ENCODE results near the gene IRAK3. TPM values are rescaled to one million over a fixed set of nuclear protein-coding genes. Genes with fewer than 3 reads are reported as not detected.
"Not testable (repeated sequence)": the region's sequence is repeated elsewhere in the genome, so short reads cannot be mapped to it uniquely, and the experiment has no call there.

Gene IRAK3
- total RNA-seq, 1 donor from 2014 or later: 2.2 TPM

DNA sequence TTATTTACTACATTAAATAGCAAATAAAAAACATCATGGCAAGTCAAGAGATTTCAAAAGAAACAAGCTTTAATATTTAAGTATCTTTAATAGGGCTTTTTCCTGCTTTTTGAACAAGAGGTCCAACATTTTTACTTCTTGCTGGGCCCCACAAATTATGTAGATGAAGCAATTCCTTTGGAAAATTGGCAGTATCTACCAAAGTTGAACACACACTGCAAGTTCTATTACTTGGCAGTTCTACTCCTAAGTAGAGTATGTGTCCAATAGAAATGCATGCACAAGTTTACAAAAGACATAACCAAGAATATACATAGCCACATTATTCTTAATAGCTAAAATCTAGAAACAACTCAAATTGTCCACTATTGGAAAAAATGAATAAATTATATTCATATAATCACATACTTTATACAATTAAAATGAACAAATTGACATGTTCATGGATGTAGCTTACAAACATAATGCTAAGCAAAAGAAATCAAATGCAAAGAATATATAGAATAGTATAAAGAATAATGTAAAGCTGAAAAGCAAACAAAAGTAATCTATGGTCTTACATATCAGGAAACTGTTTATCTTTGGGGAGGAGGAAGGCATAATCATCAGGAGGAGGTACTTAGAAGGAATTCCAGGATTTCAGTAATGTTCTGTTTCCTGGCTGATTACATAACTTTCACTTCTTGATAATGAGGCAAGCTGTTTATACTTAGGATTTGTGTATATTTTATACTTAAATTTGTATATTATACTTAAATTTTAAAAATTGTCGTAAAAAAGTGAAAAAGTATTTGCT, 12.7 kb upstream of the IRAK3 start:
- no peak overlapping the region for H3K27ac Mint-ChIP-seq
- no peaks in the 10 kb centered on the region for H3K36me3 Mint-ChIP-seq
- peaks cover 11% of the 10 kb centered on the region for H3K9me3 Mint-ChIP-seq
- no peak overlapping the region for H3K4me3 Mint-ChIP-seq
- no peak for DNase-seq (ENCODE audit: low spot score in 2 of 2, unreplicated experiment in 2 of 2)
- H3K27me3 Mint-ChIP-seq (ENCODE audit: low read depth): peaks cover 20% of the 10 kb centered on the region
- H3K4me1 Mint-ChIP-seq: peaks cover 2% of the 10 kb centered on the region
- TF ChIP-seq, protein P1, sequence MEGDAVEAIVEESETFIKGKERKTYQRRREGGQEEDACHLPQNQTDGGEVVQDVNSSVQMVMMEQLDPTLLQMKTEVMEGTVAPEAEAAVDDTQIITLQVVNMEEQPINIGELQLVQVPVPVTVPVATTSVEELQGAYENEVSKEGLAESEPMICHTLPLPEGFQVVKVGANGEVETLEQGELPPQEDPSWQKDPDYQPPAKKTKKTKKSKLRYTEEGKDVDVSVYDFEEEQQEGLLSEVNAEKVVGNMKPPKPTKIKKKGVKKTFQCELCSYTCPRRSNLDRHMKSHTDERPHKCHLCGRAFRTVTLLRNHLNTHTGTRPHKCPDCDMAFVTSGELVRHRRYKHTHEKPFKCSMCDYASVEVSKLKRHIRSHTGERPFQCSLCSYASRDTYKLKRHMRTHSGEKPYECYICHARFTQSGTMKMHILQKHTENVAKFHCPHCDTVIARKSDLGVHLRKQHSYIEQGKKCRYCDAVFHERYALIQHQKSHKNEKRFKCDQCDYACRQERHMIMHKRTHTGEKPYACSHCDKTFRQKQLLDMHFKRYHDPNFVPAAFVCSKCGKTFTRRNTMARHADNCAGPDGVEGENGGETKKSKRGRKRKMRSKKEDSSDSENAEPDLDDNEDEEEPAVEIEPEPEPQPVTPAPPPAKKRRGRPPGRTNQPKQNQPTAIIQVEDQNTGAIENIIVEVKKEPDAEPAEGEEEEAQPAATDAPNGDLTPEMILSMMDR (IDR thresholded peaks at IDR 0.05; ENCODE audit: unreplicated experiment): no peak

GRCh38 chr12:66182956-66183355, 6.1 kb upstream of the IRAK3 start:
- TF ChIP-seq, protein P1 (IDR thresholded peaks at IDR 0.05; ENCODE audit: unreplicated experiment): no peak
- no peak overlapping the region for H3K4me3 Mint-ChIP-seq
- H3K27me3 Mint-ChIP-seq (ENCODE audit: low read depth): peaks cover 53% of the 10 kb centered on the region

DNA sequence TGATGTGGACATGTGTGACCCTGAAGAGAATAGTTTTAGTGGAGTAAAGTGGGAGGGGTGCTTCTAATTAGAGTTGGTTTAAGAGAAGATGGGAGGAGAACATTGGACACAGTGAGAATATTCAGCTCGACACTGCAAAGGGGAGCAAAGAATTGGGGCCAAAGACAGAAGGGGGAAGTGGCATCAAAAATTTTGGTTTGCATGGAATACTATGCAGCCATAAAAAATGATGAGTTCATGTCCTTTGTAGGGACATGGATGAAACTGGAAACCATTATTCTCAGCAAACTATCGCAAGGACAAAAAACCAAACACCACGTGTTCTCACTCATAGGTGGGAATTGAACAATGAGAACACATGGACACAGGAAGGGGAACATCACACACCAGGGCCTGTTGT, 4.2 kb upstream of the IRAK3 start:
- not testable (repeated sequence) for H3K36me3 Mint-ChIP-seq; H3K9me3 Mint-ChIP-seq; H3K4me1 Mint-ChIP-seq; H3K27ac Mint-ChIP-seq; DNase-seq (ENCODE audit: low spot score in 2 of 2, unreplicated experiment in 2 of 2); H3K4me3 Mint-ChIP-seq
- peaks cover 55% of the 10 kb centered on the region for H3K27me3 Mint-ChIP-seq (ENCODE audit: low read depth)

More at GRCh38 chr12:66182956-66183355, 6.1 kb upstream of the IRAK3 start:
- Mint-ChIP-seq H3K4me1 (no peaks in the 10 kb centered on the region), H3K9me3 (peaks cover 14% of the 10 kb centered on the region), H3K27ac (no peak overlapping the region), H3K36me3 (no peaks in the 10 kb centered on the region)
- DNase-seq (ENCODE audit: low spot score in 2 of 2, unreplicated experiment in 2 of 2): no peak

GRCh38 chr12:66187036-66187435, 2.0 kb upstream of the IRAK3 start:
- TF ChIP-seq, protein P1 (IDR thresholded peaks at IDR 0.05; ENCODE audit: unreplicated experiment): no peak
- no peak for DNase-seq (ENCODE audit: low spot score in 2 of 2, unreplicated experiment in 2 of 2)
- no peak overlapping the region for H3K27ac Mint-ChIP-seq
- peaks cover 6% of the 10 kb centered on the region for H3K9me3 Mint-ChIP-seq
- no peaks in the 10 kb centered on the region for H3K4me1 Mint-ChIP-seq
- no peaks in the 10 kb centered on the region for H3K36me3 Mint-ChIP-seq
- H3K27me3 Mint-ChIP-seq (ENCODE audit: low read depth): peaks cover 76% of the 10 kb centered on the region
- no peak overlapping the region for H3K4me3 Mint-ChIP-seq

DNA sequence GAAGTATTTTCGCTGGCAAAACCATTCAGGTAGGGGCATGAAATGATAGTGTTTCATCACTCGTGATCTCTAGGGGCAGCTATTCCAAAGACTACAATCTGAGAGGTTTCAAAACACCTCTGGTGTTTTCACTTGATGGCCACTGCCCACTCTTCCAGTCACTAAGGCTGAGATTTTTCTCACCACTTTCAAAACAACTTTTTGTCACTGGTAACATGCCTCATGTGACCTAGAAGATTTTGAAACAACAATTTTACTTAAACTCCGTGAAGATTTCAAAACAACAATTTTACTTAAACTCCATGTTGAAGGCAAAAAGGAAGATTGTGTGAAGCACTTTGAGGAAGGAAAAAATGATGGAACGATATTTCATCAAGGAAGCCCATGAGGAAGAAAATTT, 1.2 kb upstream of the IRAK3 start:
- no peak for DNase-seq (ENCODE audit: low spot score in 2 of 2, unreplicated experiment in 2 of 2)
- Mint-ChIP-seq H3K27me3 (ENCODE audit: low read depth) (peaks cover 70% of the 10 kb centered on the region), H3K36me3 (no peaks in the 10 kb centered on the region), H3K9me3 (peaks cover 6% of the 10 kb centered on the region), H3K27ac (no peak overlapping the region), H3K4me1 (no peaks in the 10 kb centered on the region), H3K4me3 (peak overlapping the region; percentile 2)
- TF ChIP-seq, protein P1 (IDR thresholded peaks at IDR 0.05; ENCODE audit: unreplicated experiment): no peak

- H3K4me3 Mint-ChIP-seq: peak overlapping the region; percentile 40
These were observed 451 bp downstream of the IRAK3 start for GRCh38 chr12:66189486-66189843.

More at GRCh38 chr12:66189486-66189843, 451 bp downstream of the IRAK3 start:
- TF ChIP-seq, protein P1 (IDR thresholded peaks at IDR 0.05; ENCODE audit: unreplicated experiment): no peak
- peaks cover 68% of the 10 kb centered on the region for H3K27me3 Mint-ChIP-seq (ENCODE audit: low read depth)
- no peaks in the 10 kb centered on the region for H3K36me3 Mint-ChIP-seq
- H3K4me1 Mint-ChIP-seq: no peaks in the 10 kb centered on the region
- H3K9me3 Mint-ChIP-seq: peaks cover 3% of the 10 kb centered on the region
- H3K27ac Mint-ChIP-seq: no peak overlapping the region
- no peak for DNase-seq (ENCODE audit: low spot score in 2 of 2, unreplicated experiment in 2 of 2)
